Neural cell (in vitro differentiated cells): ENCODE results near the gene ASB14. TPM values are rescaled to one million over a fixed set of nuclear protein-coding genes. Genes with fewer than 3 reads are reported as not detected.

ENCODE experiments used
- H2AFZ ChIP-seq: fragments of 200-600, 300-800 bp; sonication (generic), shearing (Covaris generic); 2 replicates; pipeline ENCODE4 v1.6.0; 2014; ENCODE audit warnings: low read depth, mild to moderate bottlenecking, antibody characterized with exemption, low read length, moderate library complexity
- H3F3A ChIP-seq: fragments of 200-600 bp; shearing (Covaris generic); 2 replicates; pipeline ENCODE4 v1.6.1; 2016; ENCODE audit warnings: mild to moderate bottlenecking, moderate library complexity, mixed read lengths, antibody characterized with exemption, low read length; ENCODE audit not compliant: insufficient read depth, poor library complexity, severe bottlenecking
- H3K27ac ChIP-seq: fragments of 200-600, 300-800 bp; sonication (generic), shearing (Covaris generic); 2 replicates; pipeline ENCODE4 v1.5.1; 2014; ENCODE audit warnings: mild to moderate bottlenecking, low read length, moderate library complexity
- H3K27me3 ChIP-seq: fragments of 300-800, 200-600 bp; sonication (generic), shearing (Covaris generic); 2 replicates; pipeline ENCODE4 v1.6.0; 2014; ENCODE audit warnings: mild to moderate bottlenecking, low read depth, low read length, moderate library complexity; ENCODE audit not compliant: insufficient read depth
- H3K36me3 ChIP-seq: fragments of 300-800, 200-600 bp; sonication (generic), shearing (Covaris generic); 2 replicates; pipeline ENCODE4 v1.5.1; 2014; ENCODE audit warnings: mild to moderate bottlenecking, antibody characterized with exemption, low read length, moderate library complexity; ENCODE audit not compliant: insufficient read depth
- H3K4me2 ChIP-seq: fragments of 300-800, 200-600 bp; sonication (generic), shearing (Covaris generic); 2 replicates; pipeline ENCODE4 v1.6.0; 2014; ENCODE audit warnings: mild to moderate bottlenecking, low read length
- H3K4me3 ChIP-seq: fragments of 300-800, 200-600 bp; sonication (generic), shearing (Covaris generic); 2 replicates; pipeline ENCODE4 v1.5.1; 2014; ENCODE audit warnings: mild to moderate bottlenecking, low read length, moderate library complexity
- H3K79me2 ChIP-seq: fragments of 200-600 bp; shearing (Covaris generic); replicated peaks from 2 replicates; pipeline ENCODE4 v1.6.0; 2014; ENCODE audit warnings: mild to moderate bottlenecking, low read length, moderate library complexity; ENCODE audit not compliant: insufficient read depth
- H3K9ac ChIP-seq: fragments of 300-800, 200-600 bp; sonication (generic), shearing (Covaris generic); 2 replicates; pipeline ENCODE4 v1.6.1; 2016; ENCODE audit warnings: mild to moderate bottlenecking, low read length, mixed read lengths
- H3K9me2 ChIP-seq: fragments of 200-600 bp; shearing (Covaris generic); 2 replicates; pipeline ENCODE4 v1.6.1; 2016; ENCODE audit warnings: mild to moderate bottlenecking, low read length, mixed read lengths; ENCODE audit not compliant: insufficient read depth
- H3K9me3 ChIP-seq: fragments of 200-600, 300-800 bp; sonication (generic), shearing (Covaris generic); 2 replicates; pipeline ENCODE4 v1.6.1; 2016; ENCODE audit warnings: mild to moderate bottlenecking, mixed run types, low read length, moderate library complexity, mixed read lengths
- H4K20me1 ChIP-seq: fragments of 200-600 bp; shearing (Covaris generic); 2 replicates; pipeline ENCODE4 v1.6.1; 2016; ENCODE audit warnings: mild to moderate bottlenecking, mixed run types; ENCODE audit not compliant: insufficient read depth
- CTCF ChIP-seq: fragments of 450-650 bp; IDR thresholded peaks from 2 replicates; pipeline ENCODE4 v1.5.1; 2014; ENCODE audit warnings: antibody characterized with exemption, mild to moderate bottlenecking, moderate library complexity; ENCODE audit not compliant: poor library complexity, severe bottlenecking
- EP300 ChIP-seq: fragments of 450-650 bp; conservative IDR thresholded peaks from 2 replicates; pipeline ENCODE4 v1.6.1; 2014; ENCODE audit warnings: antibody characterized with exemption, mild to moderate bottlenecking, moderate library complexity; ENCODE audit not compliant: poor library complexity, severe bottlenecking
- EZH2 ChIP-seq: fragments of 200-600, 300-800 bp; shearing (Covaris generic), sonication (generic); IDR thresholded peaks from 2 replicates; pipeline ENCODE4 v1.6.1; 2014; ENCODE audit warnings: antibody characterized with exemption, low read length, borderline replicate concordance, mild to moderate bottlenecking; ENCODE audit not compliant: insufficient read depth, poor library complexity, severe bottlenecking
- MXI1 ChIP-seq: fragments of 450-650 bp; conservative IDR thresholded peaks from 2 replicates; pipeline ENCODE4 v1.6.1; 2014; ENCODE audit warnings: antibody characterized with exemption, mild to moderate bottlenecking; ENCODE audit not compliant: poor library complexity, severe bottlenecking
- POLR2AphosphoS5 ChIP-seq: IDR thresholded peaks from 2 replicates; pipeline ENCODE4 v1.6.1; 2012
- RAD21 ChIP-seq: fragments of 450-650 bp; conservative IDR thresholded peaks from 2 replicates; pipeline ENCODE4 v1.6.1; 2014; ENCODE audit warnings: antibody characterized with exemption, mild to moderate bottlenecking, moderate library complexity
- REST ChIP-seq: IDR thresholded peaks from 2 replicates; pipeline ENCODE4 v1.6.1; 2012; ENCODE audit warnings: borderline replicate concordance
- SMC3 ChIP-seq: fragments of 450-650 bp; conservative IDR thresholded peaks from 2 replicates; pipeline ENCODE4 v1.6.1; 2014; ENCODE audit warnings: antibody characterized with exemption, mild to moderate bottlenecking, moderate library complexity; ENCODE audit not compliant: poor library complexity
- TAF1 ChIP-seq: IDR thresholded peaks from 2 replicates; pipeline ENCODE4 v1.6.1; 2012; ENCODE audit warnings: low read depth
- polyA plus RNA-seq: library from polyadenylated mRNA; depleted of rRNA; stranded (reverse); fragments of >200 nt; gene quantifications from 2 replicates; pipeline ENCODE4 v1.2.3, GENCODE V29; 2014

The ASB14 gene
- polyA plus RNA-seq, 1 donor from 2014 or later: 0.51 TPM

GRCh38 chr3:57268416-57268815, 24.1 kb downstream of the ASB14 start:
- no peak overlapping the region for H3K4me3 ChIP-seq

GRCh38 chr3:57261929-57262328, 30.6 kb downstream of the ASB14 start:
- H3K79me2 ChIP-seq: no peaks in the 10 kb centered on the region
- no peak overlapping the region for H3K4me2 ChIP-seq
- no peak overlapping the region for H2AFZ ChIP-seq
- no peaks in the 10 kb centered on the region for H3F3A ChIP-seq
- no peak overlapping the region for H3K27ac ChIP-seq
- H3K9ac ChIP-seq: no peak overlapping the region
- H3K27me3 ChIP-seq: no peaks in the 10 kb centered on the region
- no peaks in the 10 kb centered on the region for H3K9me2 ChIP-seq
- no peaks in the 10 kb centered on the region for H3K9me3 ChIP-seq
- H3K4me3 ChIP-seq: no peak overlapping the region
- no peaks in the 10 kb centered on the region for H4K20me1 ChIP-seq
- no peak for TF ChIP-seq MXI1
- TF ChIP-seq TAF1: no peak
- TF ChIP-seq REST: no peak
- H3K36me3 ChIP-seq: peaks cover 22% of the 10 kb centered on the region

More at GRCh38 chr3:57268416-57268815, 24.1 kb downstream of the ASB14 start:
- Histone ChIP-seq H3K9me3 (no peaks in the 10 kb centered on the region), H3K9ac (no peak overlapping the region), H3K27ac (no peak overlapping the region), H3K4me2 (no peak overlapping the region), H2AFZ (no peak overlapping the region), H3K9me2 (no peaks in the 10 kb centered on the region), H3K27me3 (no peaks in the 10 kb centered on the region), H4K20me1 (no peaks in the 10 kb centered on the region), H3K79me2 (no peaks in the 10 kb centered on the region), H3K36me3 (peaks cover 9% of the 10 kb centered on the region), H3F3A (no peaks in the 10 kb centered on the region)
- TF ChIP-seq RAD21 (no peak), SMC3 (no peak), CTCF (no peak), REST (no peak), TAF1 (no peak), EP300 (no peak), MXI1 (no peak), POLR2AphosphoS5 (no peak), EZH2 (no peak)
